SK-N-SH (cell line): Measurements from ENCODE around the gene IL6ST. TPM values are rescaled to one million over a fixed set of nuclear protein-coding genes. Genes with fewer than 3 reads are reported as not detected.

Experiments used
- CTCF ChIA-PET: fragments of 300-600, 350-600 bp; formaldehyde crosslinking; extraction: SDS; loops from one replicate; lab custom pipeline; 2021; lab: Yijun Ruan, JAX
- POLR2A ChIA-PET: fragments of 350-600 bp; sonication (Branson Sonifier 250); formaldehyde crosslinking; extraction: SDS; loops from one replicate; lab custom pipeline; 2020; ENCODE audit warnings: antibody characterized with exemption, inconsistent platforms; lab: Yijun Ruan, JAX
- DNase-seq: peaks from one replicate; pipeline ENCODE4 v3.0.0; 2012
- H2AFZ ChIP-seq: fragments of 200-600 bp; sonication (generic); 2 replicates; pipeline ENCODE4 v1.8.1; 2016; ENCODE audit warnings: antibody characterized with exemption, mild to moderate bottlenecking, low read depth
- H3F3A ChIP-seq: fragments of 200-600 bp; sonication (generic); replicated peaks from 2 replicates; pipeline ENCODE3; 2016; ENCODE audit warnings: antibody characterized with exemption, mild to moderate bottlenecking; ENCODE audit not compliant: insufficient read depth
- H3K27ac ChIP-seq, 2 experiments: fragments of 200-500 bp in 1 of 2; fragments of 200-600 bp in 1 of 2; sonication (Bioruptor generic) in 1 of 2; sonication (generic), shearing (Covaris generic) in 1 of 2; 2 replicates each; pipeline versions ENCODE4 v1.5.1 to v1.6.1; 2014 to 2016; ENCODE audit warnings: low read depth in 2 of 2, inconsistent platforms in 1 of 2, low read length in 1 of 2, mild to moderate bottlenecking in 1 of 2, mixed read lengths in 1 of 2
- H3K27me3 ChIP-seq: fragments of 200-600 bp; sonication (generic), shearing (Covaris generic); 2 replicates; pipeline ENCODE4 v1.6.1; 2016; ENCODE audit warnings: mixed run types; ENCODE audit not compliant: insufficient read depth
- H3K36me3 ChIP-seq, 2 experiments: fragments of 200-500 bp in 1 of 2; fragments of 200-600 bp in 1 of 2; sonication (Bioruptor generic) in 1 of 2; sonication (generic) in 1 of 2; replicated peaks in 1 of 2; 2 replicates each; pipeline versions ENCODE3 to v1.5.1; 2014 to 2016; ENCODE audit warnings: low read length in 1 of 2, mild to moderate bottlenecking in 1 of 2; ENCODE audit not compliant: insufficient read depth in 2 of 2, control insufficient read depth in 1 of 2
- H3K4me1 ChIP-seq, 2 experiments: fragments of 200-500 bp in 1 of 2; fragments of 200-600 bp in 1 of 2; sonication (Bioruptor generic) in 1 of 2; sonication (generic), shearing (Covaris generic) in 1 of 2; 2 replicates each; pipeline versions ENCODE4 v1.5.1 to v1.6.1; 2014 to 2016; ENCODE audit warnings: low read depth in 1 of 2, low read length in 1 of 2, mixed run types in 1 of 2; ENCODE audit not compliant: insufficient read depth in 2 of 2, control insufficient read depth in 1 of 2
- H3K4me2 ChIP-seq: fragments of 200-600 bp; sonication (generic), shearing (Covaris generic); 2 replicates; pipeline ENCODE4 v1.6.1; 2017; ENCODE audit warnings: mixed run types
- H3K4me3 ChIP-seq, 2 experiments: fragments of 200-500 bp in 1 of 2; fragments of 200-600 bp in 1 of 2; sonication (Bioruptor generic) in 1 of 2; sonication (generic), shearing (Covaris generic) in 1 of 2; 2 replicates each; pipeline versions ENCODE4 v1.5.1 to v1.8.1; 2014 to 2016; ENCODE audit warnings: low read depth in 2 of 2, inconsistent platforms in 1 of 2, low read length in 1 of 2, mild to moderate bottlenecking in 1 of 2, mixed read lengths in 1 of 2, moderate library complexity in 1 of 2
- H3K79me2 ChIP-seq: fragments of 200-600 bp; sonication (generic); 2 replicates; pipeline ENCODE4 v1.8.1; 2017; ENCODE audit warnings: mild to moderate bottlenecking; ENCODE audit not compliant: insufficient read depth
- H3K9ac ChIP-seq: fragments of 200-600 bp; sonication (generic); 2 replicates; pipeline ENCODE4 v1.6.1; 2017; ENCODE audit warnings: mixed run types
- H3K9me2 ChIP-seq: fragments of 200-600 bp; sonication (generic); 2 replicates; pipeline ENCODE4 v1.6.1; 2017; ENCODE audit warnings: mixed run types
- H3K9me3 ChIP-seq: fragments of 200-600 bp; sonication (generic); 2 replicates; pipeline ENCODE4 v1.6.1; 2017; ENCODE audit warnings: mixed run types, mild to moderate bottlenecking, moderate library complexity
- H4K20me1 ChIP-seq: fragments of 200-600 bp; sonication (generic); 2 replicates; pipeline ENCODE4 v1.6.1; 2017; ENCODE audit warnings: mild to moderate bottlenecking, mixed run types; ENCODE audit not compliant: insufficient read depth
- EP300 ChIP-seq, 2 experiments: IDR thresholded peaks; 2 replicates each; pipeline versions ENCODE4 v1.4.0 to v1.6.1; 2012; ENCODE audit warnings: borderline replicate concordance in 1 of 2, low read depth in 1 of 2, low read length in 1 of 2
- EZH2phosphoT487 ChIP-seq: fragments of 200-600 bp; sonication (generic); IDR thresholded peaks from 2 replicates; pipeline ENCODE4 v1.6.1; 2017; ENCODE audit warnings: low read depth, mixed run types, mild to moderate bottlenecking, antibody characterized with exemption, moderate library complexity, borderline replicate concordance
- FOSL2 ChIP-seq: IDR thresholded peaks from 2 replicates; pipeline ENCODE4 v1.4.0; 2012; ENCODE audit warnings: low read depth, mild to moderate bottlenecking, moderate library complexity, borderline replicate concordance
- FOXM1 ChIP-seq: IDR thresholded peaks from 2 replicates; pipeline ENCODE4 v1.4.0; 2012; ENCODE audit warnings: low read depth, mild to moderate bottlenecking
- GABPA ChIP-seq: IDR thresholded peaks from 2 replicates; pipeline ENCODE4 v1.4.0; 2012; ENCODE audit warnings: low read depth, mild to moderate bottlenecking
- GATA2 ChIP-seq: sonication (generic); formaldehyde crosslinking; IDR thresholded peaks from 2 replicates; pipeline ENCODE4 v1.5.0; 2020; ENCODE audit warnings: mild to moderate bottlenecking, missing genetic modification reagents
- MEF2A ChIP-seq: IDR thresholded peaks from 2 replicates; pipeline ENCODE4 v1.4.0; 2012; ENCODE audit warnings: low read depth, borderline replicate concordance
- NFIC ChIP-seq: IDR thresholded peaks from 2 replicates; pipeline ENCODE4 v1.4.0; 2012; ENCODE audit warnings: borderline replicate concordance
- POLR2AphosphoS5 ChIP-seq: IDR thresholded peaks from 2 replicates; pipeline ENCODE4 v1.6.1; 2012; ENCODE audit warnings: low read depth, low read length
- RCOR1 ChIP-seq: fragments of 150-350 bp; IDR thresholded peaks from 2 replicates; pipeline ENCODE4 v1.6.1; 2017; ENCODE audit warnings: antibody characterized with exemption, low read length
- SIN3A ChIP-seq: IDR thresholded peaks from 2 replicates; pipeline ENCODE4 v1.6.1; 2012; ENCODE audit warnings: low read depth, mild to moderate bottlenecking, low read length, moderate library complexity, borderline replicate concordance
- TAF1 ChIP-seq: IDR thresholded peaks from 2 replicates; pipeline ENCODE4 v1.6.1; 2012; ENCODE audit warnings: low read depth, mild to moderate bottlenecking, low read length, moderate library complexity, borderline replicate concordance
- YY1 ChIP-seq: IDR thresholded peaks from 2 replicates; pipeline ENCODE4 v1.4.0; 2012; ENCODE audit warnings: low read depth, mild to moderate bottlenecking
- WGBS: methylation state at CpG from one replicate; pipeline ENCODE4 v1.1.6; 2017; ENCODE audit warnings: low lambda C conversion rate; 5-methylcytosine and 5-hydroxymethylcytosine counted together
- polyA plus RNA-seq, 3 experiments: library from polyadenylated mRNA; depleted of rRNA; stranded (reverse); fragments of >200 nt; gene quantifications; 2 replicates each; pipeline ENCODE4 v1.2.3, GENCODE V29; 2012
- TF ChIP-seq, protein P1 (sequence below): IDR thresholded peaks from 2 replicates; pipeline ENCODE4 v1.4.0; 2012; ENCODE audit warnings: low read depth, borderline replicate concordance
- TF ChIP-seq, protein P2 (sequence below): IDR thresholded peaks from 2 replicates; pipeline ENCODE4 v1.4.0; 2012; ENCODE audit warnings: low read depth
- TF ChIP-seq, protein P3 (sequence below): IDR thresholded peaks from 2 replicates; pipeline ENCODE4; 2012
- TF ChIP-seq, protein P4 (sequence below): IDR thresholded peaks from 2 replicates; pipeline ENCODE4 v1.6.1; 2012; ENCODE audit warnings: mild to moderate bottlenecking, low read depth, low read length, moderate library complexity
- TF ChIP-seq, protein P5 (sequence below): IDR thresholded peaks from 2 replicates; pipeline ENCODE4 v1.4.0; 2012; ENCODE audit warnings: low read depth, borderline replicate concordance
- TF ChIP-seq, protein P6 (sequence below): fragments of 150-350 bp; IDR thresholded peaks from 2 replicates; pipeline ENCODE4 v1.6.1; 2016; ENCODE audit warnings: mild to moderate bottlenecking, low read depth, low read length

The IL6ST gene
- polyA plus RNA-seq, 1 of the 3 experiments (the other 2 are of a cell fraction) = 16.0 TPM

DNA sequence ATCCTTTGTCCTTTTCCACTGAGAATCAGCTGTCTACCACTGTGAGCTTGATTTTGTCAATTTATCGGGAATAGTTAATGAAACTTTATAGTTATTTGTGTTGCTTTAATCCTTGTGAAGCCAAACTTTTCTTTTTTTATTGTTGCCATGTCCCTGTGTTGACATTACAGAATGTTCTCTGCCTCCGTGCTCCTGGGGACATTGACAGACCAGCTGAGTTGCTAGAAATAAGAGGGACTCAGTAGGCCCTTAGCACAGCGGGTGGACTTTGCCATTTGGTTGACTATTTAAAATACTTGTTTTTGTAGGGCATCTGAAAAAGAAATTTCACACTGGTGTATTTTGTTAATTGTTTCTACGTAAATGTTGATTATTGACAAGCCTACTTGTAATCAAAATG is 73.1 kb downstream of the IL6ST start:
- no peaks in the 10 kb centered on the region for H3K79me2 ChIP-seq
- no peaks in the 10 kb centered on the region for H3F3A ChIP-seq
- ChIA-PET CTCF (interaction anchor here (2.7 kb wide), 1 partner anchor 23 kb away, joined by 10 read pairs; no protein-coding TSS in a partner anchor), POLR2A (interaction anchor here (0.6 kb wide), 1 partner anchor 169 kb away, joined by 5 read pairs; no protein-coding TSS in a partner anchor)
- H3K36me3 ChIP-seq = no peaks in the 10 kb centered on the region
- no peaks in the 10 kb centered on the region for H3K4me1 ChIP-seq
- DNase-seq = no peak
- H3K9me2 ChIP-seq = no peaks in the 10 kb centered on the region
- H3K4me3 ChIP-seq = no peak overlapping the region
- H3K4me2 ChIP-seq = no peak overlapping the region
- no peaks in the 10 kb centered on the region for H4K20me1 ChIP-seq
- no peaks in the 10 kb centered on the region for H3K27me3 ChIP-seq
- WGBS = 96% methylated on average over 4 of the region's 4 CpGs
- no peak overlapping the region for H3K27ac ChIP-seq
- no peak for TF ChIP-seq NFIC
- TF ChIP-seq EP300 (IDR thresholded peaks at IDR 0.05; ENCODE audit: borderline replicate concordance in 1 of 2, low read depth in 1 of 2, low read length in 1 of 2) = no peak
- TF ChIP-seq GATA2 (CRISPR knock-in tag) = no peak
- no peak for TF ChIP-seq TAF1
- no peak for TF ChIP-seq RCOR1
- TF ChIP-seq, protein P1, sequence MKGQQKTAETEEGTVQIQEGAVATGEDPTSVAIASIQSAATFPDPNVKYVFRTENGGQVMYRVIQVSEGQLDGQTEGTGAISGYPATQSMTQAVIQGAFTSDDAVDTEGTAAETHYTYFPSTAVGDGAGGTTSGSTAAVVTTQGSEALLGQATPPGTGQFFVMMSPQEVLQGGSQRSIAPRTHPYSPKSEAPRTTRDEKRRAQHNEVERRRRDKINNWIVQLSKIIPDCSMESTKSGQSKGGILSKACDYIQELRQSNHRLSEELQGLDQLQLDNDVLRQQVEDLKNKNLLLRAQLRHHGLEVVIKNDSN = no peak
- no peak for TF ChIP-seq POLR2AphosphoS5
- TF ChIP-seq GABPA = no peak
- TF ChIP-seq, protein P2, sequence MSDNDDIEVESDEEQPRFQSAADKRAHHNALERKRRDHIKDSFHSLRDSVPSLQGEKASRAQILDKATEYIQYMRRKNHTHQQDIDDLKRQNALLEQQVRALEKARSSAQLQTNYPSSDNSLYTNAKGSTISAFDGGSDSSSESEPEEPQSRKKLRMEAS = no peak
- H2AFZ ChIP-seq = no peak overlapping the region
- no peaks in the 10 kb centered on the region for H3K9me3 ChIP-seq
- no peak overlapping the region for H3K9ac ChIP-seq

DNA sequence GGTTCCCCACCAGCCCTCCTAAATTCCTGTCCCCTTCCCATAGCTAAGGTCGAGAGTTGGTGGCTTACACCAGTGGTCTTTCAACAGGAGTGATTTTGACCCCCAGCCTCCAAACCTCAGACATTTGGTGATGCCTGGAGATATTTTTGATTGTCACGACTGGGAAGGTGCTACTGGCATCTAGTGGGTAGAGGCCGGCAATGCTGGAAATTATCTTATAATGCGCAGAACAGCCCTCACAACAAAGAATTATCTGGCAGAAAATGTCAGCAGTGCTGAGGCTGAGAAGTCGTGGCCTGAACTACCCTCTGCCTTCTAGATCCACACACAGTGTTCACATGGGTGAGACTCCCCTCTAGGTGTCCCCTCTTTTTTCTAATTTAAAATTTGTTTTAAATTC is 74.0 kb downstream of the IL6ST start:
- H3K9me3 ChIP-seq = no peaks in the 10 kb centered on the region
- H3K27ac ChIP-seq = no peak overlapping the region
- H3K27me3 ChIP-seq = no peaks in the 10 kb centered on the region
- POLR2A ChIA-PET = no interaction called here
- no peaks in the 10 kb centered on the region for H3K36me3 ChIP-seq
- no peaks in the 10 kb centered on the region for H3F3A ChIP-seq
- no peak overlapping the region for H3K9ac ChIP-seq
- CTCF ChIA-PET = interaction anchor here (1.0 to 2.7 kb wide), 4 partner anchors 10 to 22 kb away, joined by 3 to 10 read pairs (median 6); no protein-coding TSS in a partner anchor
- no peak for DNase-seq
- H3K4me1 ChIP-seq = no peaks in the 10 kb centered on the region
- H3K9me2 ChIP-seq = no peaks in the 10 kb centered on the region
- no peaks in the 10 kb centered on the region for H4K20me1 ChIP-seq
- H3K4me2 ChIP-seq = no peak overlapping the region
- H2AFZ ChIP-seq = no peak overlapping the region
- no peaks in the 10 kb centered on the region for H3K79me2 ChIP-seq
- no peak overlapping the region for H3K4me3 ChIP-seq
- 64% methylated on average over 5 of the region's 5 CpGs for WGBS
- no peak for TF ChIP-seq POLR2AphosphoS5
- TF ChIP-seq, protein P3, sequence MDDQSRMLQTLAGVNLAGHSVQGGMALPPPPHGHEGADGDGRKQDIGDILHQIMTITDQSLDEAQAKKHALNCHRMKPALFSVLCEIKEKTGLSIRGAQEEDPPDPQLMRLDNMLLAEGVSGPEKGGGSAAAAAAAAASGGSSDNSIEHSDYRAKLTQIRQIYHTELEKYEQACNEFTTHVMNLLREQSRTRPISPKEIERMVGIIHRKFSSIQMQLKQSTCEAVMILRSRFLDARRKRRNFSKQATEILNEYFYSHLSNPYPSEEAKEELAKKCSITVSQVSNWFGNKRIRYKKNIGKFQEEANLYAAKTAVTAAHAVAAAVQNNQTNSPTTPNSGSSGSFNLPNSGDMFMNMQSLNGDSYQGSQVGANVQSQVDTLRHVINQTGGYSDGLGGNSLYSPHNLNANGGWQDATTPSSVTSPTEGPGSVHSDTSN = no peak
- TF ChIP-seq FOSL2 = no peak
- TF ChIP-seq, protein P4, sequence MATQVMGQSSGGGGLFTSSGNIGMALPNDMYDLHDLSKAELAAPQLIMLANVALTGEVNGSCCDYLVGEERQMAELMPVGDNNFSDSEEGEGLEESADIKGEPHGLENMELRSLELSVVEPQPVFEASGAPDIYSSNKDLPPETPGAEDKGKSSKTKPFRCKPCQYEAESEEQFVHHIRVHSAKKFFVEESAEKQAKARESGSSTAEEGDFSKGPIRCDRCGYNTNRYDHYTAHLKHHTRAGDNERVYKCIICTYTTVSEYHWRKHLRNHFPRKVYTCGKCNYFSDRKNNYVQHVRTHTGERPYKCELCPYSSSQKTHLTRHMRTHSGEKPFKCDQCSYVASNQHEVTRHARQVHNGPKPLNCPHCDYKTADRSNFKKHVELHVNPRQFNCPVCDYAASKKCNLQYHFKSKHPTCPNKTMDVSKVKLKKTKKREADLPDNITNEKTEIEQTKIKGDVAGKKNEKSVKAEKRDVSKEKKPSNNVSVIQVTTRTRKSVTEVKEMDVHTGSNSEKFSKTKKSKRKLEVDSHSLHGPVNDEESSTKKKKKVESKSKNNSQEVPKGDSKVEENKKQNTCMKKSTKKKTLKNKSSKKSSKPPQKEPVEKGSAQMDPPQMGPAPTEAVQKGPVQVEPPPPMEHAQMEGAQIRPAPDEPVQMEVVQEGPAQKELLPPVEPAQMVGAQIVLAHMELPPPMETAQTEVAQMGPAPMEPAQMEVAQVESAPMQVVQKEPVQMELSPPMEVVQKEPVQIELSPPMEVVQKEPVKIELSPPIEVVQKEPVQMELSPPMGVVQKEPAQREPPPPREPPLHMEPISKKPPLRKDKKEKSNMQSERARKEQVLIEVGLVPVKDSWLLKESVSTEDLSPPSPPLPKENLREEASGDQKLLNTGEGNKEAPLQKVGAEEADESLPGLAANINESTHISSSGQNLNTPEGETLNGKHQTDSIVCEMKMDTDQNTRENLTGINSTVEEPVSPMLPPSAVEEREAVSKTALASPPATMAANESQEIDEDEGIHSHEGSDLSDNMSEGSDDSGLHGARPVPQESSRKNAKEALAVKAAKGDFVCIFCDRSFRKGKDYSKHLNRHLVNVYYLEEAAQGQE = no peak
- TF ChIP-seq, protein P5, sequence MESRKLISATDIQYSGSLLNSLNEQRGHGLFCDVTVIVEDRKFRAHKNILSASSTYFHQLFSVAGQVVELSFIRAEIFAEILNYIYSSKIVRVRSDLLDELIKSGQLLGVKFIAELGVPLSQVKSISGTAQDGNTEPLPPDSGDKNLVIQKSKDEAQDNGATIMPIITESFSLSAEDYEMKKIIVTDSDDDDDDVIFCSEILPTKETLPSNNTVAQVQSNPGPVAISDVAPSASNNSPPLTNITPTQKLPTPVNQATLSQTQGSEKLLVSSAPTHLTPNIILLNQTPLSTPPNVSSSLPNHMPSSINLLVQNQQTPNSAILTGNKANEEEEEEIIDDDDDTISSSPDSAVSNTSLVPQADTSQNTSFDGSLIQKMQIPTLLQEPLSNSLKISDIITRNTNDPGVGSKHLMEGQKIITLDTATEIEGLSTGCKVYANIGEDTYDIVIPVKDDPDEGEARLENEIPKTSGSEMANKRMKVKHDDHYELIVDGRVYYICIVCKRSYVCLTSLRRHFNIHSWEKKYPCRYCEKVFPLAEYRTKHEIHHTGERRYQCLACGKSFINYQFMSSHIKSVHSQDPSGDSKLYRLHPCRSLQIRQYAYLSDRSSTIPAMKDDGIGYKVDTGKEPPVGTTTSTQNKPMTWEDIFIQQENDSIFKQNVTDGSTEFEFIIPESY = no peak
- TF ChIP-seq YY1 = no peak
- no peak for TF ChIP-seq EP300 (IDR thresholded peaks at IDR 0.05; ENCODE audit: borderline replicate concordance in 1 of 2, low read depth in 1 of 2, low read length in 1 of 2)
- TF ChIP-seq, protein P6, sequence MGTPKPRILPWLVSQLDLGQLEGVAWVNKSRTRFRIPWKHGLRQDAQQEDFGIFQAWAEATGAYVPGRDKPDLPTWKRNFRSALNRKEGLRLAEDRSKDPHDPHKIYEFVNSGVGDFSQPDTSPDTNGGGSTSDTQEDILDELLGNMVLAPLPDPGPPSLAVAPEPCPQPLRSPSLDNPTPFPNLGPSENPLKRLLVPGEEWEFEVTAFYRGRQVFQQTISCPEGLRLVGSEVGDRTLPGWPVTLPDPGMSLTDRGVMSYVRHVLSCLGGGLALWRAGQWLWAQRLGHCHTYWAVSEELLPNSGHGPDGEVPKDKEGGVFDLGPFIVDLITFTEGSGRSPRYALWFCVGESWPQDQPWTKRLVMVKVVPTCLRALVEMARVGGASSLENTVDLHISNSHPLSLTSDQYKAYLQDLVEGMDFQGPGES = no peak
- TF ChIP-seq MEF2A = no peak
- TF ChIP-seq SIN3A = no peak
- no peak for TF ChIP-seq EZH2phosphoT487
- TF ChIP-seq GATA2 (CRISPR knock-in tag) = no peak
- TF ChIP-seq FOXM1 = no peak
